ENCODE results near the gene LIN28B.

Gene LIN28B

DNA sequence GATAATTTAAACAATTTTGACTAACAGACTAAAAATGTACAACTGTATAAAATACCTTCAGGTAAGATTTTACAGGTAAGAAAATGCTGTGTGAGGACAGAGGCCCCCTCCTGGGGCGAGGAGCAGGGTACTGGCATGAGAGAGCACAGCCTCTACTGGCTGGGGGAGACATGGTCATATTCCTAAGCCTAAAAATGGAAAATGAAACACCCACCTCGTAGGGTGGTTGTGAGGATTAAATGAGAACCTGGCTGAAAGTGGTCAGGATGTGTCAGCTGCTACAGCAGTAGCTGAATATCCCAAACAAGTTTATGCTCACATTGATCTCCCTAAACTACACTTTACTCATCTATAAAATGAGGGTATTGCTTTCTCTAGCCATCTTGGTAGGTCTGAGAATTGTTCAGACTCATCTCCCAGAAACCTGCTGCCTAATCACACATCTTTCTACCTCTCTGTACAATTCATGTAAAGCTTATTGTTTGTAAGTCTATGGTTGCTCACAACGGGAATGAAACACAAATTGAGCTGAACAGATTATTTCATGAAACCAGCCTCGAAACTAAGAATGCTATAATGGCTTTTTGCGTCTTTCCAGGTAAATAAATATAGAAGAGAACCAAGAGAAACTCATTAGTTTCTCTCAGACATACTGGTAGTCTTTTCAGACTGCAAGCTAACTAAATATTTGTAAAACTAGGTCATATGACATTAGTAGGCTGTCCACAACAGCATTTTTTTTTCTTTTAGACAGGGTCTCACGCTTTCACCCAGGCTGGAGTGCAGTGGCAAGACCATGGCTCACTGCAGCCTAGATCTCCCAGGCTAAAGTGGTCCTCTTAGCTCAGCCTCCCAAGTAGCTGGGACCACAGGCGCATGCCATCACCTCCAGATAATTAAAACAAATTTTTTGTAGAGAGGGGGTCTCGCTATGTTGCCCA, 153.3 kb downstream of the LIN28B start:
- DNase-seq (ENCODE audit: insufficient read length, low spot score) (no peak), FAIRE-seq (no peak)
- no peak for TF ChIP-seq POLR2A (IDR thresholded peaks at IDR 0.05; ENCODE audit: low read depth, low read length)

DNA sequence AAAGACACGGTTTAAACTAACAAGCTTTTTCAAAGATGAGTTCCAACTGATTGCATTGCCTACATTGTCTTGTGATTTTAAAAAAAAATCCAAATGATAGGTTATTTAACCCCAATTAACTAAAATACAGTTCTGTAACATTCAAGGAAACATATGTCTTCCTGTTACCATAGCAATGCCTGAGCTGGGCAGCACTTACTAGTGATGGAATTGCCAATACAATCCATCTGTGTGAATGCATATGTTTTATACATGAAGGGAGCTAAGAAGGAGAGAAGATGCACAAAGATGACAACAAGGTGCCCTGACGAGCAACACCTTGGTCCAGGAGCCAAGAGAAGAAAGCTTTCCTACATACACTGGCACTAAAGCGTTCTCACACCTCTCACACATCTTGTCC, 154.2 kb downstream of the LIN28B start:
- FAIRE-seq (no peak), DNase-seq (ENCODE audit: insufficient read length, low spot score) (no peak)
- no peak for TF ChIP-seq POLR2A (IDR thresholded peaks at IDR 0.05; ENCODE audit: low read depth, low read length)

DNA sequence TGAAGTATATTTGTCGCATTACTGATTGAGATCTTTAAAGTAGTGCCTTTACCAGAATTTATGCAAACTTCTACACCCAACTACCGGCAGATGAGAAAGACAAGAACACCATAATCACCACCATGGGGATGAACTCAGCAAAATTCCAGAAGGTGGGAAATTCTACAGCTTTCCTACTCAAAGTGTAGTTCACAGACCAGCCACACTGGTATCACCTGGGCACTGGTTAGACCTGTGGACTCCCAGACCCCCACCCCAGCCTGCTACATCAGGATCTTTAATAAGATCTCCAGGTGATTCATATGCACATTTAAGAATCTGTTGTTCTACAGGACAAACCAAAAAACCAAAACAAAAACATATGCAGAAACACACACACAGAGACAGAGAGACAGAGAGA, 155.0 kb downstream of the LIN28B start:
- TF ChIP-seq POLR2A (IDR thresholded peaks at IDR 0.05; ENCODE audit: low read depth, low read length): no peak

DNA sequence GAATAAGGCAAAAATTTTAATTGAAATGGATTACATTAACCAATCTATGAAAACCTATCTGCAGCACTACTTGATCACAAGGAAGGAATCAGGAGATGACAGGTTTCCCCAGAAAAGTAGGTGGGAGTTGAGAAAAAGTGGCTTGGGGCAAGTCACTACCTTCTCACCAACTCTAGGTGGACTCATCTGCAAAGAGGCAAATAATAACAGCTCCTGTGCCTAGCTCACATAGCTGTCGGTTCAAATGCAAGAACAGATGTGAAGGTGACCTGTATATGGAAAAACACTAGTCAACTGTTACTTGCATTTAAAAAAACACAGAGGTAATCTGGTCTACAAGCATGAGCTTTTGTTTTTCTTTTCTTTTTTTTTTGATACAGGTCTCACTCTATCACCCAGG, 155.7 kb downstream of the LIN28B start:
- no peak for DNase-seq (ENCODE audit: insufficient read length, low spot score)
- no peak for TF ChIP-seq POLR2A (IDR thresholded peaks at IDR 0.05; ENCODE audit: low read depth, low read length)
- no peak for FAIRE-seq

More for the DNA sequence above, 155.0 kb downstream of the LIN28B start:
- no peak for DNase-seq (ENCODE audit: insufficient read length, low spot score)
- no peak for FAIRE-seq

DNA sequence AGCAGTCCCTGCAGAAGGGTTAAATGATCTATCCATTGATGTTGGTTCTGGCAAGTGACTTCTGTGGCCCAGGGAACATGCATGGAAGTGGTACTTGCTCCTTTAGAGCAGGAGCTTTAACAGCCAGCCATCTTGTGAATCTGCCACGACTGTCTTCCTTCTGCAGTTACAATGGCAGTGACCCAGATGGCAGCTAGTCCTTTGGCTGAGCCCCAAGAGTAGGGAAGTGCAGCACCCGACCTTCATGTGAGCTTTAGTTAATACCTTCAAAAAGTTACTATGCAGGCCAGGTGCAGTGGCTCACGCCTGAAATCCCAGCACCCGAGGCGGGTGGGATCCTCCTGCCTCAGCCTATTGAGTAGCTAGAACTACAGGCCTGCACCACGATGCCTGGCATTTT, 156.5 kb downstream of the LIN28B start:
- no peak for TF ChIP-seq POLR2A (IDR thresholded peaks at IDR 0.05; ENCODE audit: low read depth, low read length)
- FAIRE-seq: no peak
- no peak for DNase-seq (ENCODE audit: insufficient read length, low spot score)

DNA sequence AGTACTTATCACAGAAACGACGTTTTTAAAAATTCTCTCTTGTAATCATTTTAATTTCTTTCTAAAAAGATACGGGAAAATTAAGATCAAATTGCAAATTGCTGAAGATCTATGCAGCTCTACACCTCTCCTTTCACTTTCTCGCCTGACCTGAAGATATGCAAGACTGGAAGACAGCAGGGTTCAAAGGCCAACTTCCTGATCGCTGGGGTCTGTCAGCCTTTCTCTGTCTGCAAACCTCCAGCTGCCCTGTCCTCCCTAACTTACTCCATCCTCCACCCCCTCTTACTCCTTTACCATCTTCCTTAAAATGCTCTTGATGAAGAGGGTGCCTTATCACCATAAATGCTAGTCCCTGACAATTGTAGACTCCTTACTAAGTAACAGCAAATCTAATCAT, 159.2 kb downstream of the LIN28B start:
- DNase-seq (ENCODE audit: insufficient read length, low spot score) (no peak), FAIRE-seq (no peak)
- no peak for TF ChIP-seq POLR2A (IDR thresholded peaks at IDR 0.05; ENCODE audit: low read depth, low read length)

DNA sequence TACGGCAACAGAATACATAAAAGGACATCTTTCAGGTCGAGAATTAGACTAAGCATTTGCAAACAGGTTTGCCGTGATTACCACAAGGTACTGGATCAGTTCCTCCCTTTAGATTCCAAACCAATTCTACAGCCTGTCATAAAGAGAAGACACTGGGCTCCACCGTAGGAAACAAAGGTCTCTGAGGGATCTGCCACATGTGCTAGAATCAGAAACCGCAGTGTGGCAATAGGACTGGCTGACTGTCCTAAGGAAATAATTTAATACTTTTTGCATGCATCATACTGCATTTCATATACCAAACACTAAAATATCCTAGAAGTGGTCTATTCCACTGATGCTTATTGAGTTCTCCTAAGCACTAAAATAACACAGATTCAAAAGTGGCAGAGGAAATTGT, 163.7 kb downstream of the LIN28B start:
- DNase-seq (ENCODE audit: insufficient read length, low spot score): no peak
- no peak for TF ChIP-seq POLR2A (IDR thresholded peaks at IDR 0.05; ENCODE audit: low read depth, low read length)
- no peak for FAIRE-seq

DNA sequence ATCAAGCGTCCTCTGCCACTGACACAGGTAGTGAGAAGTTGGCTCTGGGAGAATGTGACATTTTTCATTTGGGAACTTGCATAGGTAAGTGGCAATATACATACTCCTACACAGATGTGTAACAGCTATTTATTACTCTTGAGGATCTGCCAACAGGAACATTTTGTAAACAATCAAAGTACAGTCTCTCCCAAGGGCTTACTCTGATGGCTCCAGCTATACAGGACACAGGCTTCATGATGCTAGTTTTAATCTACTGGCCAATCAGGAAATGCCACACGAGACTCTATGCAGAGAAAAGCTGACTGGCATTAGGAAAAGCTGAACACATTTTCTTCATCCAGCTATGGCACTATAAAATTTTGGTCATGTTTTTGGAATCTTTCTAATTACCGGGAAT, 165.1 kb downstream of the LIN28B start:
- no peak for TF ChIP-seq POLR2A (IDR thresholded peaks at IDR 0.05; ENCODE audit: low read depth, low read length)
- FAIRE-seq: no peak
- DNase-seq (ENCODE audit: insufficient read length, low spot score): no peak

DNA sequence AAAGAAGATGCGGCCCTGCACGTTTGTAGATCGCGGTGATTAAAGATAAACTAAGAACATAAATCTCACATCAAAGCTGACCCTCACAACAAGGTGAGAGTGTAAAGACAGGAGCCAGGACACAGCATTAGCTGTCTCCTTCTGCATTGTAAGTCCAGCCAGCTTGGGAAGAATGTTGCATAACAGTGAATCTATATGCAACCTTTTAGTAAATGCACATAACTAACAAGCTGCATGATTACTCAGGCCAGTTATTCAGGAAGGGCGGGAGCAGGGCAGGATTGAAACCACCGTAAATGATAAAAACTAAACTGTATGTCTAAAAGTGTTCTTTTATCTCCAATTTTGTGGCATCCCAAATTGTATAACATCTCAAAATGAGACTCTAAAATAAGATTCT, 165.8 kb downstream of the LIN28B start:
- DNase-seq (ENCODE audit: insufficient read length, low spot score) (no peak), FAIRE-seq (no peak)
- no peak for TF ChIP-seq POLR2A (IDR thresholded peaks at IDR 0.05; ENCODE audit: low read depth, low read length)
